T-cell (primary cell): ENCODE measurements around the gene KIAA1755. TPM values are rescaled to one million over a fixed set of nuclear protein-coding genes. Genes with fewer than 3 reads are reported as not detected.

Source experiments
- ATAC-seq, 4 experiments: fragments of 200-7000 bp in 3 of 4; fragments of 150-1000 bp in 1 of 4; cut with Tn5 transposase; replicated peaks in 1 of 4; 1 replicate in 3 of 4; 2 replicates in 1 of 4; pipeline ENCODE4 v1.10.0; 2021; ENCODE audit warnings: moderate library complexity in 3 of 4, mild to moderate bottlenecking in 2 of 4, moderate number of reproducible peaks in 1 of 4
- CTCF ChIA-PET, 2 donors: fragments of 300-600 bp; sonication (Branson Sonifier 250); formaldehyde crosslinking; loops; one replicate each; lab custom pipeline; 2022; ENCODE audit warnings: antibody characterized with exemption in 2 of 2; lab: Charles Lee
- POLR2A ChIA-PET, 2 donors: fragments of 300-600 bp; sonication (Branson Sonifier 250); formaldehyde crosslinking; loops; one replicate each; lab custom pipeline; 2022; ENCODE audit warnings: antibody characterized with exemption in 2 of 2; lab: Charles Lee
- DNase-seq, 35 experiments: peaks; one replicate each; pipeline versions ENCODE4 v3.0.0 to v3.0.0-alpha.2; 2013 to 2023
- H3K27ac ChIP-seq: one replicate; pipeline ENCODE4 v1.5.1; 2013; ENCODE audit warnings: low read length
- H3K27me3 ChIP-seq, 2 experiments: replicated peaks in 1 of 2; 1 replicate in 1 of 2; 2 replicates in 1 of 2; pipeline versions ENCODE4 v1.6.1 to v1.7.0; 2013; ENCODE audit warnings: low read length in 1 of 2, mixed read lengths in 1 of 2; ENCODE audit not compliant: control insufficient read depth in 2 of 2, insufficient read depth in 2 of 2; ENCODE audit errors: extremely low read depth in 1 of 2
- H3K36me3 ChIP-seq, 2 donors: 1 replicate in 1 of 2; 2 replicates in 1 of 2; pipeline versions ENCODE4 v1.6.1 to v1.7.0; 2013; ENCODE audit warnings: low read length in 1 of 2; ENCODE audit not compliant: control insufficient read depth in 2 of 2, insufficient read depth in 1 of 2; ENCODE audit errors: extremely low read depth in 1 of 2
- H3K4me1 ChIP-seq, 2 experiments: 1 replicate in 1 of 2; 2 replicates in 1 of 2; pipeline versions ENCODE4 v1.6.1 to v1.7.0; 2013; ENCODE audit warnings: low read length in 2 of 2, mixed read lengths in 1 of 2; ENCODE audit not compliant: insufficient read depth in 2 of 2, control insufficient read depth in 1 of 2; ENCODE audit errors: extremely low read depth in 1 of 2
- H3K4me3 ChIP-seq, 2 donors: 1 replicate in 1 of 2; 2 replicates in 1 of 2; pipeline versions ENCODE4 v1.5.1 to v1.7.0; 2013; ENCODE audit warnings: mild to moderate bottlenecking in 2 of 2, low read length in 1 of 2, moderate library complexity in 1 of 2; ENCODE audit not compliant: control insufficient read depth in 1 of 2; ENCODE audit errors: extremely low read depth in 1 of 2
- H3K9me3 ChIP-seq: 2 replicates; pipeline ENCODE4 v1.7.0; 2013
- H3K27ac Mint-ChIP-seq, 2 donors: one replicate each; pipeline ENCODE4 v1.8.0; 2020 to 2021; ENCODE audit warnings: mild to moderate bottlenecking in 2 of 2, mixed read lengths in 2 of 2
- H3K27me3 Mint-ChIP-seq, 2 donors: one replicate each; pipeline ENCODE4 v1.8.0; 2021 to 2022; ENCODE audit warnings: mixed read lengths in 2 of 2
- H3K36me3 Mint-ChIP-seq: one replicate; pipeline ENCODE4 v1.8.0; 2021; ENCODE audit warnings: mixed read lengths
- H3K4me1 Mint-ChIP-seq, 3 donors: one replicate each; pipeline ENCODE4 v1.8.0; 2020 to 2022; ENCODE audit warnings: mixed read lengths in 3 of 3, mild to moderate bottlenecking in 1 of 3
- H3K4me3 Mint-ChIP-seq, 3 donors: one replicate each; pipeline ENCODE4 v1.8.0; 2020 to 2022; ENCODE audit warnings: mild to moderate bottlenecking in 3 of 3, mixed read lengths in 3 of 3, moderate library complexity in 3 of 3
- H3K9me3 Mint-ChIP-seq, 3 donors: one replicate each; pipeline ENCODE4 v1.8.0; 2020 to 2022; ENCODE audit warnings: mixed read lengths in 3 of 3
- WGBS: methylation state at CpG from one replicate; pipeline ENCODE4 v1.1.5; 2013; ENCODE audit warnings: missing lambda C conversion rate; ENCODE audit not compliant: insufficient coverage; 5-methylcytosine and 5-hydroxymethylcytosine counted together
- total RNA-seq, 35 experiments: library from RNA in 6 of 35; stranded (reverse) in 6 of 35; fragments of 120-200 nt in 1 of 35; gene quantifications; one replicate each; pipeline versions ENCODE4 v1.2.1 to v1.2.4 and lab custom pipeline; 2013 to 2026

Gene KIAA1755
- total RNA-seq, 5 donors from 2014 or later (not counting 1 experiment from before 2014, with no cell fraction given), result not detected

GRCh38 chr20:38171675-38172043 lies 88.9 kb downstream of the KIAA1755 start:
- DNase-seq, result no peak
- Mint-ChIP-seq H3K4me3 (no peak overlapping the region), H3K27ac (no peak overlapping the region), H3K4me1 (peaks cover 0 to 4% (median 4%) of the 10 kb centered on the region in 3 donors), H3K36me3 (no peaks in the 10 kb centered on the region), H3K9me3 (no peaks in the 10 kb centered on the region), H3K27me3 (peaks cover 8 to 9% of the 10 kb centered on the region in 2 donors)
- Histone ChIP-seq H3K27me3 (peaks cover 0 to 13% of the 10 kb centered on the region in 2 experiments), H3K4me3 (no peak overlapping the region), H3K36me3 (no peaks in the 10 kb centered on the region), H3K27ac (no peak overlapping the region), H3K4me1 (no peaks in the 10 kb centered on the region), H3K9me3 (no peaks in the 10 kb centered on the region)
- CTCF ChIA-PET, result interaction anchor here in 1 of 2 donors (0.6 kb wide), 1 partner anchor 118 kb away, joined by 3 read pairs; no protein-coding TSS in a partner anchor
- no CpG with 5 or more reads among the region's 4 CpGs for WGBS
- no peak for ATAC-seq
- POLR2A ChIA-PET, result no interaction called here

- no peaks in the 10 kb centered on the region for H3K9me3 Mint-ChIP-seq
- H3K4me3 Mint-ChIP-seq, result no peak overlapping the region
- Histone ChIP-seq H3K27ac (no peak overlapping the region), H3K9me3 (no peaks in the 10 kb centered on the region), H3K36me3 (no peaks in the 10 kb centered on the region), H3K4me1 (no peaks in the 10 kb centered on the region), H3K27me3 (peaks cover 0 to 17% of the 10 kb centered on the region in 2 experiments), H3K4me3 (no peak overlapping the region)
- POLR2A ChIA-PET, result no interaction called here
- H3K36me3 Mint-ChIP-seq, result no peaks in the 10 kb centered on the region
- H3K27ac Mint-ChIP-seq, result no peak overlapping the region
- H3K4me1 Mint-ChIP-seq, result peaks cover 0 to 4% (median 4%) of the 10 kb centered on the region in 3 donors
- DNase-seq (no peak), ATAC-seq (no peak)
- CTCF ChIA-PET, result no interaction called here
- H3K27me3 Mint-ChIP-seq, result peaks cover 13% of the 10 kb centered on the region in 2 donors
- WGBS, result 76% methylated on average over 2 of the region's 11 CpGs
Observed at GRCh38 chr20:38170826-38171674, 89.5 kb downstream of the KIAA1755 start.

DNA sequence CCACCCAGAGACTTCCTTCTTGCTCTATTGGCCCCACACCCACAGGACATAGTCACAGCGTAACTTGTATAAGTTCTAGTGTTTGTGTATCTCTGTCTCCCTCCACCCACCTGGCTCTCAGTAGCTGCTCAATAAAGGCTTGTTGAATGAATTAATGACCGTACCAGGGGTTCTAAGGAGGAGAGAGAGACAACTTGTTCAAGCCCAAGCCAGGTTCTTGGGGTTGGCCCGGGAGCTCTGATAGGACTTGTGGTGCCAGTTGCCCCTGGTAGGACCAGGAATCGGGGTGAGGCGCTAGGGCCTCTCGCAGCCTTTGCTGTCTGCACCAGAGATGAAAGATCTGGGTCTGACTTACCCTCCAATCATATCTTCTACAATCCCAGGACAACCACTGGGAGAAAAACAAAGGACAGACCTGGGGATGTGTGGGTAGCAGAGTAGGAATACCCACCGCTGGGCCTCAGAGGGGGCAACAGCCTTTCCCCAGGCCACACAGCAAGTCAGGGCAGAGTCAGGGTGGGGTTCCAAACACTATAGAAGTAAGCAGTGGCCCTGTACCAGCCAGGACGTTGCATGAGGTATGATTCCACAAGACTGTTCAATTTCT lies 90.2 kb downstream of the KIAA1755 start:
- Mint-ChIP-seq H3K4me1 (peaks cover 5 to 11% (median 7%) of the 10 kb centered on the region in 3 donors), H3K4me3 (no peak overlapping the region), H3K27ac (no peak overlapping the region), H3K36me3 (no peaks in the 10 kb centered on the region), H3K27me3 (peaks cover 20% of the 10 kb centered on the region in 2 donors), H3K9me3 (no peaks in the 10 kb centered on the region)
- H3K4me1 ChIP-seq, result no peaks in the 10 kb centered on the region
- no peak overlapping the region for H3K4me3 ChIP-seq
- peaks cover 0 to 20% of the 10 kb centered on the region in 2 experiments for H3K27me3 ChIP-seq
- CTCF ChIA-PET, result no interaction called here
- ATAC-seq (no peak), DNase-seq (no peak)
- POLR2A ChIA-PET, result no interaction called here
- H3K27ac ChIP-seq, result no peak overlapping the region
- no peaks in the 10 kb centered on the region for H3K36me3 ChIP-seq
- 80% methylated on average over 2 of the region's 8 CpGs for WGBS
- H3K9me3 ChIP-seq, result no peaks in the 10 kb centered on the region

DNA sequence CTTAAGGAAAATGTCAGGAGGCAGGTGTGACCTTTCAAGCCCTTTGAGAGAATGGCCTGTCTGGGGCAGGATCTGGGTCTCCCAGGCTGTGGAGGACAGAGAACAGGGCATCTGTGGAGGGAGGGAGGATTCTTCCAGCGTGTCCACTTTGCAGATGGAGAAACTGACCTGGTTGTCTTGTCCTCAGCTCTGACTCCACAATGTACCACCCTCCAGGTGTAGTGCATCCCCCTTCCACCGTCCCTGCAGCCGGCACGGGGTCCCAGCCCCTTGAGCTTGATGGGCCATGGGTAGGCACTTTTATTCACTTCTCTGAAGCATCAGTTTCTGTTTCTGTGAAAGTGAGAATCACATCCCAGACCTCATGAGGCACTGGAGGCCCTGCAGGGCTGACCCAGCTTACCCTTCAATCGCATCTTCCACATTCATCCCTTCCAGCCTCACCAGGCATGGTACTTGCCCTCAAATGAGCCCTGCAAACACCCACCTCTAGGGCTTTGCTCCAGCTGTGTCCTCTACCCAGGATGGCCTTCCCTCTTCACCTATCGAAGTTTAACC lies 90.8 kb downstream of the KIAA1755 start:
- WGBS, result 92% methylated on average over 4 of the region's 6 CpGs
- no peaks in the 10 kb centered on the region for H3K9me3 Mint-ChIP-seq
- Histone ChIP-seq H3K4me3 (no peak overlapping the region), H3K36me3 (no peaks in the 10 kb centered on the region), H3K4me1 (peaks cover 0 to 4% of the 10 kb centered on the region in 2 experiments), H3K9me3 (no peaks in the 10 kb centered on the region), H3K27ac (no peak overlapping the region), H3K27me3 (peaks cover 0 to 25% of the 10 kb centered on the region in 2 experiments)
- ChIA-PET POLR2A (no interaction called here), CTCF (no interaction called here)
- no peak overlapping the region for H3K27ac Mint-ChIP-seq
- DNase-seq, result no peak
- H3K27me3 Mint-ChIP-seq, result peaks cover 21 to 24% of the 10 kb centered on the region in 2 donors
- no peak for ATAC-seq
- peaks cover 5 to 11% (median 7%) of the 10 kb centered on the region in 3 donors for H3K4me1 Mint-ChIP-seq
- no peak overlapping the region for H3K4me3 Mint-ChIP-seq
- no peaks in the 10 kb centered on the region for H3K36me3 Mint-ChIP-seq

- DNase-seq (peak in 1 of 35 experiments; percentile 30), ATAC-seq (no peak)
- CTCF ChIA-PET, result interaction anchor here in 1 of 2 donors (0.6 kb wide), 1 partner anchor 93 kb away, joined by 4 read pairs; no protein-coding TSS in a partner anchor
- Mint-ChIP-seq H3K9me3 (no peaks in the 10 kb centered on the region), H3K4me3 (no peak overlapping the region), H3K27ac (no peak overlapping the region), H3K4me1 (peaks cover 5 to 11% (median 7%) of the 10 kb centered on the region in 3 donors), H3K36me3 (no peaks in the 10 kb centered on the region), H3K27me3 (peaks cover 17 to 29% of the 10 kb centered on the region in 2 donors)
- no peak overlapping the region for H3K27ac ChIP-seq
- WGBS, result 70% methylated on average over 6 of the region's 8 CpGs
- H3K4me3 ChIP-seq, result no peak overlapping the region
- H3K36me3 ChIP-seq, result no peaks in the 10 kb centered on the region
- H3K9me3 ChIP-seq, result no peaks in the 10 kb centered on the region
- peaks cover 0 to 32% of the 10 kb centered on the region in 2 experiments for H3K27me3 ChIP-seq
- POLR2A ChIA-PET, result no interaction called here
- H3K4me1 ChIP-seq, result peaks cover 0 to 5% of the 10 kb centered on the region in 2 experiments
Observed at GRCh38 chr20:38168791-38169589, 91.5 kb downstream of the KIAA1755 start.
